Thoracic aorta (tissue), 2 donors: Measurements from ENCODE around the gene MAP4K5. TPM values are rescaled to one million over a fixed set of nuclear protein-coding genes. Genes with fewer than 3 reads are reported as not detected.

Experiments used
- ATAC-seq: fragments of 150-250 bp; one replicate; pipeline ENCODE4 v1.8.0; 2017; ENCODE audit warnings: low read depth; ENCODE audit not compliant: insufficient number of reproducible peaks, low FRiP score
- DNase-seq: peaks from one replicate; pipeline ENCODE4 v3.0.0-alpha.2; 2020; ENCODE audit warnings: low spot score
- H3K27ac ChIP-seq, 2 donors: fragments of 200-600 bp; sonication (generic); 1 replicate in 1 of 2; 2 replicates in 1 of 2; pipeline ENCODE4 v1.5.1; 2016; ENCODE audit warnings: mild to moderate bottlenecking in 2 of 2, moderate library complexity in 2 of 2
- H3K27me3 ChIP-seq: fragments of 200-600 bp; sonication (generic); replicated peaks from 2 replicates; pipeline ENCODE4 v1.6.0; 2016; ENCODE audit warnings: mild to moderate bottlenecking; ENCODE audit not compliant: insufficient read depth
- H3K36me3 ChIP-seq: fragments of 200-600 bp; sonication (generic); one replicate; pipeline ENCODE4 v1.5.1; 2016
- H3K4me1 ChIP-seq, 2 donors: fragments of 200-600 bp; sonication (generic); 1 replicate in 1 of 2; 2 replicates in 1 of 2; pipeline versions ENCODE4 v1.5.1 to v1.6.0; 2016; ENCODE audit warnings: low read depth in 2 of 2, mild to moderate bottlenecking in 1 of 2; ENCODE audit not compliant: control insufficient read depth in 1 of 2
- H3K4me3 ChIP-seq: fragments of 200-600 bp; sonication (generic); 2 replicates; pipeline ENCODE4 v1.5.1; 2016; ENCODE audit warnings: mild to moderate bottlenecking
- H3K9me3 ChIP-seq: fragments of 200-600 bp; sonication (generic); 2 replicates; pipeline ENCODE4 v1.5.1; 2016
- CTCF ChIP-seq: fragments of 200-600 bp; sonication (generic); IDR thresholded peaks from one replicate; pipeline ENCODE4 v1.5.1; 2019; ENCODE audit warnings: antibody characterized with exemption
- total RNA-seq, 2 donors: library from RNA; depleted of rRNA; stranded (reverse); fragments of >200 nt; gene quantifications; one replicate each; pipeline versions ENCODE4 v1.1.0 to v1.2.3, GENCODE V29; 2016

MAP4K5 gene
- total RNA-seq, 2 donors from 2014 or later, result 231 to 238 TPM

DNA sequence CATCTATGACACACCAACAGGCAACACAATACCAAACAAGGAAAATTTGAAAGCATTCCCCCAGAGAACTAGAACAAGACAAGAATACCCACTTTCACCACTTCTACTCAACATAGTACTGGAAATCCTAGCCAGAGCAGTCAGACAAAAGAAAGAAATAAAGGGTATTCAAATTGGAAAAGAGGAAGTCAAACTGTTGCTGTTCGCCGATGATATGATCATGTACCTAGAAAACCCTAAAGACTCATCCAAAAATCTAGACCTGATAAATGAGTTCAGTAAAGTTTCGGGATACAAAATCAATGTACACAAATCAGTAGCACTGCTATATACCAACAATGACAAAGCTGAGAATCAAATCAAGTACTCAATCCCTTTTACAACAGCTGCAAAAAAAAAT is 19.5 kb upstream of the MAP4K5 start:
- Histone ChIP-seq H3K27me3 (no peaks in the 10 kb centered on the region), H3K27ac (no peak overlapping the region), H3K4me1 (no peaks in the 10 kb centered on the region), H3K4me3 (no peak overlapping the region), H3K36me3 (no peaks in the 10 kb centered on the region), H3K9me3 (no peaks in the 10 kb centered on the region)
- ATAC-seq (no peak), DNase-seq (no peak)
- no peak for TF ChIP-seq CTCF

DNA sequence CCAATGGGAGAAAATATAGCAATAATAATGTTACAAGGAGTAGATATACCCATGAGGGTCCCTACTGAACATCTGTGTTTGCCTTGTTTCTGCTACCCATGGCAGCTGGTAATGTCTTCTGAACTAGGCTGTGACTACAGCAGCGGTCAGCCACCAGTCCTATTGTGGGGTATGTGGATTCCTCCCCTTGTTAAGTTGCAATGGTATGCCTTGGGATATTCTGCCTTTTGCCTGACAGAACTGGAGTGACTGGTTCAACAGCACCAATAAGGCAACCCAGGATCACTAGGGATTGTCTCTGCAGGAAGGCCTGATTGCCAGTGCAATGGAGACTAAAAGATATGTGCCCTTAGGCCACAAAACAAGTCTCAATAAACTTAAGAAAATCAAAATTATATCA is 17.9 kb upstream of the MAP4K5 start:
- DNase-seq, result no peak
- Histone ChIP-seq H3K4me1 (no peaks in the 10 kb centered on the region), H3K4me3 (no peak overlapping the region), H3K9me3 (no peaks in the 10 kb centered on the region), H3K27ac (no peak overlapping the region), H3K36me3 (no peaks in the 10 kb centered on the region), H3K27me3 (no peaks in the 10 kb centered on the region)
- no peak for TF ChIP-seq CTCF
- ATAC-seq, result no peak

GRCh38 chr14:50545618-50546017 is 13.2 kb upstream of the MAP4K5 start:
- no peak overlapping the region for H3K4me3 ChIP-seq
- no peaks in the 10 kb centered on the region for H3K9me3 ChIP-seq
- H3K4me1 ChIP-seq, result no peaks in the 10 kb centered on the region
- H3K27me3 ChIP-seq, result no peaks in the 10 kb centered on the region
- TF ChIP-seq CTCF, result no peak
- no peak for DNase-seq
- ATAC-seq, result no peak
- H3K36me3 ChIP-seq, result no peaks in the 10 kb centered on the region
- H3K27ac ChIP-seq, result no peak overlapping the region

GRCh38 chr14:50544911-50545310 is 12.5 kb upstream of the MAP4K5 start:
- no peak for DNase-seq
- H3K9me3 ChIP-seq, result no peaks in the 10 kb centered on the region
- no peak overlapping the region for H3K27ac ChIP-seq
- H3K36me3 ChIP-seq, result no peaks in the 10 kb centered on the region
- no peak overlapping the region for H3K4me3 ChIP-seq
- ATAC-seq, result no peak
- no peaks in the 10 kb centered on the region for H3K27me3 ChIP-seq
- H3K4me1 ChIP-seq, result no peaks in the 10 kb centered on the region
- TF ChIP-seq CTCF, result no peak

DNA sequence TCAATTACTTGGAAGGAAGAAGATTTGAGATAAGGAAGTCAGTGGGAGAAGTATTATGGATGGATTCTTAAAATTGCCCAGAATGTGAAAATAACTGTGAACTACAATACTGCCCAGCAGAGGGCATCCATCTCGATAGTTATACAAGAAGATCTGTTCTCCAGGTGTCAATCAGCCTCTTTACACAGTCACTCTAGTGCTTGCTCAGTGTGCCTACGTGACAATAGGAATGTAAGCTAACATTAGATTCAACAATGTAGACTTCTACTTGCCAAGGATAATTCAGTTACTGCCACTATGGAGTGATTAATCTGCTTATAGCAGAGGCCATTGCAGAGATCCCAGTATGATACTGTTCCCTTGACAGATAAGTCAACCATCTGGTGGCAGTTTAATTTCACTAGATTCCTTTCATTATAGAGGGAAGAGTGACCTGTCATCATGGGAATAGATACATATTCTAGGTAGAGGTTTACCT is 10.6 kb upstream of the MAP4K5 start:
- H3K4me3 ChIP-seq, result no peak overlapping the region
- H3K9me3 ChIP-seq, result no peaks in the 10 kb centered on the region
- TF ChIP-seq CTCF, result peak; percentile 54
- H3K27ac ChIP-seq, result no peak overlapping the region
- ATAC-seq, result no peak
- H3K4me1 ChIP-seq, result no peaks in the 10 kb centered on the region
- no peaks in the 10 kb centered on the region for H3K36me3 ChIP-seq
- no peak for DNase-seq
- no peaks in the 10 kb centered on the region for H3K27me3 ChIP-seq
